Measurements from ENCODE around the gene NPHS2.
"Not testable (repeated sequence)": the region's sequence is repeated elsewhere in the genome, so short reads cannot be mapped to it uniquely, and the experiment has no call there.

Gene NPHS2

GRCh38 chr1:179547021-179547535 is 28.7 kb downstream of the NPHS2 start:
- no peak for DNase-seq (ENCODE audit: low read depth, low spot score)

GRCh38 chr1:179545321-179545720 is 30.4 kb downstream of the NPHS2 start:
- no peak for DNase-seq (ENCODE audit: low read depth, low spot score)

- DNase-seq (ENCODE audit: low read depth, low spot score), result no peak
These were observed 34.0 kb downstream of the NPHS2 start for GRCh38 chr1:179541774-179542173.

- DNase-seq (ENCODE audit: low read depth, low spot score), result no peak
These were observed 45.4 kb downstream of the NPHS2 start for GRCh38 chr1:179530352-179530751.

- no peak for DNase-seq (ENCODE audit: low read depth, low spot score)
These were observed 46.1 kb downstream of the NPHS2 start for GRCh38 chr1:179529482-179530195.

GRCh38 chr1:179518544-179518943 is 57.2 kb downstream of the NPHS2 start:
- not testable (repeated sequence) for DNase-seq (ENCODE audit: low read depth, low spot score)

GRCh38 chr1:179516976-179517705 is 58.6 kb downstream of the NPHS2 start:
- no peak for DNase-seq (ENCODE audit: low read depth, low spot score)

- DNase-seq (ENCODE audit: low read depth, low spot score), result no peak
These were observed 65.7 kb downstream of the NPHS2 start for GRCh38 chr1:179510038-179510437.

- no peak for DNase-seq (ENCODE audit: low read depth, low spot score)
These were observed 66.4 kb downstream of the NPHS2 start for GRCh38 chr1:179509384-179509783.

- no peak for DNase-seq (ENCODE audit: low read depth, low spot score)
These were observed 69.5 kb downstream of the NPHS2 start for GRCh38 chr1:179506199-179506598.
